NB4 (cell line): ENCODE measurements around the gene SERPINA4.

Experiments used
- DNase-seq: peaks from one replicate; pipeline ENCODE4 v3.0.0; 2010; ENCODE audit warnings: low read depth
- H3K4me3 ChIP-seq: one replicate; pipeline ENCODE4 v1.5.1; 2011; ENCODE audit warnings: mild to moderate bottlenecking, low read depth, low read length, moderate library complexity
- CTCF ChIP-seq: IDR thresholded peaks from one replicate; pipeline ENCODE4 v1.5.1; 2012; ENCODE audit warnings: low read depth, low read length
- MAX ChIP-seq: IDR thresholded peaks from 2 replicates; pipeline ENCODE4 v1.6.1; 2011; ENCODE audit warnings: low read depth, low read length
- MYC ChIP-seq: IDR thresholded peaks from 2 replicates; pipeline ENCODE4 v1.6.1; 2011; ENCODE audit warnings: low read depth, low read length
- POLR2A ChIP-seq: IDR thresholded peaks from 2 replicates; pipeline ENCODE4 v1.6.1; 2011; ENCODE audit warnings: mild to moderate bottlenecking; ENCODE audit not compliant: insufficient read length; ENCODE audit errors: extremely low read depth

SERPINA4 gene

GRCh38 chr14:94591073-94591472 is 29.8 kb downstream of the SERPINA4 start:
- no peak for TF ChIP-seq POLR2A
- no peak for TF ChIP-seq CTCF
- TF ChIP-seq MAX, result no peak
- TF ChIP-seq MYC, result no peak
- no peak overlapping the region for H3K4me3 ChIP-seq
- DNase-seq, result no peak

- TF ChIP-seq CTCF (no peak), MAX (no peak), MYC (no peak), POLR2A (no peak)
- no peak overlapping the region for H3K4me3 ChIP-seq
- no peak for DNase-seq
Measured at GRCh38 chr14:94591871-94592270, 30.6 kb downstream of the SERPINA4 start.

GRCh38 chr14:94592457-94592856 is 31.2 kb downstream of the SERPINA4 start:
- no peak for TF ChIP-seq MYC
- no peak for TF ChIP-seq MAX
- TF ChIP-seq CTCF, result no peak
- TF ChIP-seq POLR2A, result no peak
- H3K4me3 ChIP-seq, result no peak overlapping the region

GRCh38 chr14:94593376-94593748 is 32.1 kb downstream of the SERPINA4 start:
- TF ChIP-seq MAX, result no peak
- no peak for TF ChIP-seq MYC
- TF ChIP-seq POLR2A, result no peak
- no peak for TF ChIP-seq CTCF
- no peak for DNase-seq
- H3K4me3 ChIP-seq, result no peak overlapping the region

More at GRCh38 chr14:94592457-94592856, 31.2 kb downstream of the SERPINA4 start:
- DNase-seq, result no peak

- no peak overlapping the region for H3K4me3 ChIP-seq
- no peak for DNase-seq
- no peak for TF ChIP-seq MYC
- TF ChIP-seq CTCF, result no peak
- TF ChIP-seq MAX, result no peak
- no peak for TF ChIP-seq POLR2A
Measured at GRCh38 chr14:94593749-94594431, 32.6 kb downstream of the SERPINA4 start.

GRCh38 chr14:94594441-94594840 is 33.2 kb downstream of the SERPINA4 start:
- H3K4me3 ChIP-seq, result no peak overlapping the region
- TF ChIP-seq CTCF (no peak), POLR2A (no peak), MYC (no peak), MAX (no peak)
- DNase-seq, result no peak
